Measurements from ENCODE around the gene DERA. TPM values are rescaled to one million over a fixed set of nuclear protein-coding genes. Genes with fewer than 3 reads are reported as not detected.

Gene DERA
- total RNA-seq, 1 experiment from 2014 or later, result 67.6 TPM

DNA sequence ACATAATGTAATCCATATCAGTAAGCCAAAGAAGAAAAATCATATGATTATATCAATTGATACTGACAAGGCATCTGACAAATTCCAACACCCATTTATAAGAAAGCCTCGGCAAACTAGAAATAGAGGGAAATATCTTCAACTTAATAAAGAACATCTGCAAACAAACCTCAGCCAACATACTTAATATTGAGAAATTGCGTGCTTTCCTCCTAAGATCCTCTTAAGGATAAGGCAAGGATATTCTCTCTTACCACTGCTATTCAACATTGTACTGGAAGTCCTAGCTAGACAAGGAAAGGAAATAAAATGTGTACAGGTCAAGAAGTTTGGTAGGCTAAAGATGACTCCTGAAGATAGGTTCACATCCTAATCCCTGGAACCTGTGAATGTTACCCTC is 115.9 kb downstream of the DERA start:
- no peak for TF ChIP-seq CTCF (conservative IDR thresholded peaks at IDR 0.05)
- TF ChIP-seq EZH2 (IDR thresholded peaks at IDR 0.05; ENCODE audit: low read depth), result no peak

GRCh38 chr12:16030744-16031143 is 119.6 kb downstream of the DERA start:
- Histone ChIP-seq H4K20me1 (ENCODE audit: insufficient read depth) (no peaks in the 10 kb centered on the region), H3K9me3 (ENCODE audit: insufficient read depth, low read depth) (no peaks in the 10 kb centered on the region), H3K27ac (no peak overlapping the region), H3K79me2 (ENCODE audit: low read depth) (no peaks in the 10 kb centered on the region), H3K9me2 (ENCODE audit: insufficient read depth) (no peaks in the 10 kb centered on the region), H3K27me3 (ENCODE audit: insufficient read depth, low read depth) (no peaks in the 10 kb centered on the region), H3K36me3 (ENCODE audit: low read depth) (0 out of 2 replicates have a peak, but pooled peaks cover 6% of the 10 kb centered on the region), H3K4me1 (replicated peaks; ENCODE audit: insufficient read depth) (no peaks in the 10 kb centered on the region), H3F3A (ENCODE audit: insufficient read depth, low read depth) (no peaks in the 10 kb centered on the region), H3K4me2 (no peak overlapping the region), H3K4me3 (no peak overlapping the region), H2AFZ (no peak overlapping the region)
- no peak for TF ChIP-seq EZH2 (IDR thresholded peaks at IDR 0.05; ENCODE audit: low read depth)
- TF ChIP-seq CTCF (conservative IDR thresholded peaks at IDR 0.05), result no peak
- DNase-seq, result no peak
- BruUV-seq (replicated peaks), result no TSS peak
- ChIA-PET CTCF (no interaction called here), POLR2A (ENCODE audit: unreplicated experiment) (no interaction called here)
- intact Hi-C loops (cut with micrococcal nuclease; ENCODE audit: unreplicated experiment), result no loop called here

More for the DNA sequence above, 115.9 kb downstream of the DERA start:
- Histone ChIP-seq H2AFZ (no peak overlapping the region), H3K9me2 (ENCODE audit: insufficient read depth) (no peaks in the 10 kb centered on the region), H3K27ac (no peak overlapping the region), H4K20me1 (ENCODE audit: insufficient read depth) (no peaks in the 10 kb centered on the region), H3K9me3 (ENCODE audit: insufficient read depth, low read depth) (no peaks in the 10 kb centered on the region), H3K4me1 (replicated peaks; ENCODE audit: insufficient read depth) (no peaks in the 10 kb centered on the region), H3K36me3 (ENCODE audit: low read depth) (0 out of 2 replicates have a peak, but pooled peaks cover 6% of the 10 kb centered on the region), H3K79me2 (ENCODE audit: low read depth) (no peaks in the 10 kb centered on the region), H3F3A (ENCODE audit: insufficient read depth, low read depth) (no peaks in the 10 kb centered on the region), H3K27me3 (ENCODE audit: insufficient read depth, low read depth) (no peaks in the 10 kb centered on the region), H3K4me2 (no peak overlapping the region), H3K4me3 (no peak overlapping the region)
- DNase-seq, result no peak
- intact Hi-C loops (cut with micrococcal nuclease; ENCODE audit: unreplicated experiment), result no loop called here
- BruUV-seq (replicated peaks), result no TSS peak
- POLR2A ChIA-PET (ENCODE audit: unreplicated experiment), result no interaction called here
- CTCF ChIA-PET, result no interaction called here

DNA sequence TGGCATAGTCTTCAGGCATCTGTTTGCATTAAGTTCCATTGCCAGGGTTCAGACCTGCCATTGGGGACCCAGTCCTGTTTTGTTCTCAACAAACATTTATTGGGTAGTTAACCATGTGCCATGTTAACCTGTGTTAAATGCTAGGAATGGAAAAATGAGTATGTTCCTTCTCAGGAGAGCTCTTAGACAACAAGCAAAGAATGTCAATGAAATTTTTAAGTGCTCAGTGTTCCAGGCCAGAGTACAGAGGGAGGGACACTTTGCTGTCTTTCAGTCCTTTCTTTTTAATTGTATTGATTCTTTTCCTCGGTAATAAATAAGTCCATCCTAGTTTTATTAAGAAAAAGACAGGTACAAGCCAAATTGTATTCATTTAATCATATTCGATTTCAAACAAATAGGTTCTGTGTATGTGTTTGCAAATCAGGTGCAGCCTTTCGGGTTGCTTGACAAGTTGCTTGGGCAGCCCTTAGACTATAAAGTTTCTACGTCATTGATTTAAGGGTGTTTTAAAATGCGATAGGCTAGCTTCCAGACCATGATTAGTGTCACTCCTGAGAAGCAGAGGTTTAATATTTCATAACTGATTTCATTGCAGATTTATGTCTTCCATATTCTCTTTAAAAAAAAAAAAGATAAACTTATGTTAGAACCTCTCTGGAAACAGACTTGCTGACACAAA is 123.1 kb downstream of the DERA start:
- CTCF ChIA-PET, result interaction anchor here (0.8 kb wide), 1 partner anchor 137 kb away, joined by 3 read pairs; no protein-coding TSS in a partner anchor
- Histone ChIP-seq H3K4me1 (replicated peaks; ENCODE audit: insufficient read depth) (no peaks in the 10 kb centered on the region), H3K4me3 (no peak overlapping the region), H3K36me3 (ENCODE audit: low read depth) (no peaks in the 10 kb centered on the region), H3K79me2 (ENCODE audit: low read depth) (no peaks in the 10 kb centered on the region), H2AFZ (no peak overlapping the region), H3F3A (ENCODE audit: insufficient read depth, low read depth) (no peaks in the 10 kb centered on the region), H3K9me2 (ENCODE audit: insufficient read depth) (no peaks in the 10 kb centered on the region), H3K4me2 (no peak overlapping the region), H3K27me3 (ENCODE audit: insufficient read depth, low read depth) (no peaks in the 10 kb centered on the region), H3K9me3 (ENCODE audit: insufficient read depth, low read depth) (no peaks in the 10 kb centered on the region), H4K20me1 (ENCODE audit: insufficient read depth) (no peaks in the 10 kb centered on the region), H3K27ac (no peak overlapping the region)
- TF ChIP-seq CTCF (conservative IDR thresholded peaks at IDR 0.05) (no peak), EZH2 (IDR thresholded peaks at IDR 0.05; ENCODE audit: low read depth) (no peak)
- no peak for DNase-seq
- intact Hi-C loops (cut with micrococcal nuclease; ENCODE audit: unreplicated experiment), result no loop called here
- BruUV-seq (replicated peaks), result no TSS peak
- POLR2A ChIA-PET (ENCODE audit: unreplicated experiment), result interaction anchor here (0.6 kb wide), 1 partner anchor 93 kb away, joined by 5 read pairs; no protein-coding TSS in a partner anchor
